GM19238 (cell line): Measurements from ENCODE around the gene AADACL4.
"Not testable (repeated sequence)": the region's sequence is repeated elsewhere in the genome, so short reads cannot be mapped to it uniquely, and the experiment has no call there.

Experiments
- DNase-seq: peaks from one replicate; pipeline ENCODE4 v3.0.0; 2011; ENCODE audit warnings: low spot score; ENCODE audit not compliant: insufficient read length

Gene AADACL4

DNA sequence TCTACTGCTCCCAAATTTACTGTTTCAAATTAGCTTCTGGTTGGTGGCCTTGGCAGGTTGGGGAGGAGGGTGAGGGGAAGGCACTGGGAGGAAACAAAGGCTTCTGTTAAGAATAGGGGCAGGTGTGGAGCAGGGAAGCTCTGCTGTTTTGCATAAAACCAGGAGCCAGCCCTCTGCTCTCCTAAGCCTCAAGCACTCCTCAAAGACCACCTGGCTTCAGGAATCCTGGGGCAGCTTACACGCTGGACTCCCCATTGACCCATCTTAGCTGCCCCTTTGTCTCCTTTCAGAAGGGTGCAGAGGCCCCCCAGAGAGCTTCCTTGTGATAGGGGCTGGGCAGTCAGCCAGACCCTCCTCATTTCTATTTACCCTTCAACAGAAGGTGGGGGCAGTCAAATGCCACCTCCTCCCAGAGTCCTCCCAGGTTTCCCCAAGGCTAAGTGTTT is 14.4 kb upstream of the AADACL4 start:
- DNase-seq = no peak

GRCh38 chr1:12629985-12630760 is 13.7 kb upstream of the AADACL4 start:
- no peak for DNase-seq

DNA sequence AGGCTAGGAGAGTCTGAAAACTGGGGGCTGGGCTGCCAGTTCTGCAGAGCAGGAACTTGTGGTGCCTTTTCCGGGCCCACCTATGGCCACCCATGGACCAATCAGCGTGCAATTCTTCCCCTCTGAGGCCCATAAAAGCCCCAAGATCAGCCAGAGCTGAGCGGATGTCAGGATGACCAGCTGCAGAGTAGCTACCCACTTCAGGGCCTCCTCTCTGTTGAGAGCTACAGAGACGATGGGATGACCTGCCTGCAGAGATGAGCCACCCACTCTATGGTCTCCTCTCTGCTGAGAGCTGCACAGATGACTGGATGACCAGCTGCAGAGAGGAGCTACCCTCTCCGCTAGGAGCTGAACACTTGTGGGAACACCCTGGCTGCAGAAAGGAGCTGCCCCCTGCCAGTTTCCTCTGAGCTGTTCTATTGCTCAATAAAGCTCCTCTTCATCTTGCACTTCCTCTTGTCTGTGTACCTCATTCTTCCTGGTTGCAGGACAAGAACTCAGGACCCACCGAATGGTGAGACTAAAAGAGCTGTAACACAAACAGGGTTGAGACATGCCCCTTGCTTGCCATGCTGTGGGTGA is 12.8 kb upstream of the AADACL4 start:
- DNase-seq = no peak

- no peak for DNase-seq
Measured at GRCh38 chr1:12631571-12631970, 12.3 kb upstream of the AADACL4 start.

GRCh38 chr1:12634156-12634555 is 9.7 kb upstream of the AADACL4 start:
- no peak for DNase-seq

GRCh38 chr1:12634696-12635202 is 9.1 kb upstream of the AADACL4 start:
- no peak for DNase-seq

GRCh38 chr1:12636098-12636950 is 7.6 kb upstream of the AADACL4 start:
- no peak for DNase-seq

- DNase-seq = no peak
Measured at GRCh38 chr1:12637693-12638092, 6.2 kb upstream of the AADACL4 start.

DNA sequence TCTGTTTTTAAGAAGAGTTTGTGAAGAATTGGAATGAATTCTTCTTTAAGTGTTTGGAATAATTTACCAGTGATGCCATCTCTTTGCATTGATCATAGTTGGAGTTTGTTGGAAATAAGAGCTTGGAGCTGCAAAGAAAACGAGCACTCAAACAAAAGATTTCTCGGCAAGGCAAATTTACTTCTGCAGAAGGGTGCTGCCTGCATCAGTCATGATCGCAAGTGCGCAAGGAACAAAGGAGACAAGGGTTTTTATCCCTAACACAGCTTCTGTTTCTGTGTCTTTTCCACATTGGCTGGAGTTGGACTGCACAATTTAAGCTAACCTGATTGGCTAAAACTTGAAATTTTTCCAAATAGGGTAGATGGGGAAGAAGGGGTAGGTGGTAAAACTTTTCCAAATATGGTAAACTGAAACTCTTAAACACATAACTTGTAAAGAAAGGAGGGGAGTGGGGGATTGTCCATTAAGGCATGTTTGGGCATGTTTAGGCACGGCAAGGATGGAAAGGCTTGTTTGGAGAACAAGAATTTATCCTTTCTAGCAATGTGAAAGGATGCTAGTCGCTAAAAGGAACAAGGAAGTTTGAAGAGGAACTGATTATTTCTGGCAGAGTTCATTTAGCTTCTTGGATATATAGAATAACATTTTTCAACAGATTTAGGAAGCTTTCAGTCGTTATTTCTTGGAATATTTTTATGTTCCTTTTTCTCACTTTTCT is 3.5 kb upstream of the AADACL4 start:
- no peak for DNase-seq

- no peak for DNase-seq
Measured at GRCh38 chr1:12640958-12641272, 3.0 kb upstream of the AADACL4 start.

- DNase-seq = no peak
Measured at GRCh38 chr1:12643079-12643478, 806 bp upstream of the AADACL4 start.

- DNase-seq = no peak
Measured at GRCh38 chr1:12644237-12644636, 352 bp downstream of the AADACL4 start.

DNA sequence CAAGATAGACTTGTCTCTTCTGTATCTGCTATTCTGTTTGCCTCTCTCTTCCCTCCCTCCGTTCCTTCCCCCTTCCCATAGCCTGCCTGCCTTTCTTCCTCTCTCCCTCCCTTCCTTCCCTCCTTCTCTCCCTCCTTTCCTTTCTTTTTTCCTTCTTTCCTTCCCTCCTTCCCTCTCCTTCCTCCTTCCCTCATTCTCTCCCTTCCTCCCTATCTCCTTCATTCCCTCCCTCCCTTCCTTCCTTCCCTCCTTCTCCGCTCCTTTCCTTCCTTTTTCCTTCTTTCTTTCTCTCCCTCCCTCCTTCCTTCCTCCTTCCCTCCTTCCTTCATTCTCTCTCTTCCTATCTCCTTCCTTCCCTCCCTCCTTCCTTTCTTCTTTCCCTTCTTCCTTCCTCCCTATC is 944 bp downstream of the AADACL4 start:
- DNase-seq = no peak

- not testable (repeated sequence) for DNase-seq
Measured at GRCh38 chr1:12645401-12645800, 1.5 kb downstream of the AADACL4 start.

DNA sequence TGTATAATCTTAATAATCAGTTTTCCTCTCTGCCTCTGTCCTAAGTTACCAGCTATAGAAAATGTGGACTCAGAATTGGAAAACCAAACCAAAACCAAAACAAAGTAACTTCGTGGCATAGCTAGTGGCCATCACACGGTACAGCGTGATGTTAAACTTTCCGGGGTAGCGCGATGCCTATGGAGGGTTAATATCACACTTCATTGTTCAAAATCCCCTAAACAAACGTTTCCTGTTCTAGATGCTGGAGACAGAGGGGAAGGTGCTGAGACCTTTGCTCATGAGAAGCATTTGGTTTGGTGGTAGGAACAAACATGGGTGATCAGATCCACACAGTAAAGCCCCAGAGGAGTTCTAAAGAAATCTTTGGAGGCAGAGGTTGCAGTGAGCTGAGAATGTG is 4.9 kb downstream of the AADACL4 start:
- DNase-seq = no peak

DNA sequence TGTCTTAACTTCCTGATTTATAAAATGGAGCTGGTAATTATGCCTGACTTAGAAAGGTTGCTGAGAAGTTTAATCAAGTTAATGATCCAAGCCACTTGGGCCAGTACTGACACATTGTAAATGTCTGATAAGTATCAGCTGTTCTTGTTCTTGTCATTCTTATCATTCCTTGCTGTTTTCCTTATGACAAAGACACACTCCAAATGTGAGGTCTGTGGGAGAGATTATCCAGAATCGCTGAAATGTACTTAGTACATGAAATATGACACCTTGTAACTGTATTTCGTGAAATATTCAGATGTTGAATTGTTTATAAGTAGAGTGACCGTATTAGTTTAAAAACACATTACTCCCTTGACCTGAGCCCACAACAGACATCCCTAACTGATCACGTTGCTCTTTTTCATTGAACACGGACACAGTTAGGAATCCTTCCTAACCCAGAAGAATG is 6.1 kb downstream of the AADACL4 start:
- no peak for DNase-seq

GRCh38 chr1:12654004-12654567 is 10.2 kb downstream of the AADACL4 start:
- DNase-seq = no peak

- no peak for DNase-seq
Measured at GRCh38 chr1:12654657-12655056, 10.8 kb downstream of the AADACL4 start.

DNA sequence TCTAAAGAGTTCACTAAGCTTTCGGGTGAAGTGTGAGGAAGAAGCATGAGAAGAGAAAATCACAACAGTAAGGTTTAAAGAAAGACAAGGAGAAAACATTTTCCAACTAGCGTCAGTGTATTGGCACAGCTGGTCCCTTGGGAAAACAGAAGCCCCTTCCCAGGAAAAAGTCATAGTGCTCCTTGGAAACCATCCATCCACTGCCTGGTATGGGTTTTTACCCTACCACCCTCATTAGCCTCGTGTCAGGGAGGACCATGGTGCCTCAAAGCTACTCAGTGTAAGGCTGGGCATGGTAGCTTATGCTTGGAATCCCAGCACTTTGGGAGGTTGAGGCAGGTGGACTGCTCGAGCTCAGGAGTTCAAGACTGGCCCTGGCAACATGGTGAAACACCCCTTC is 12.7 kb downstream of the AADACL4 start:
- no peak for DNase-seq

DNA sequence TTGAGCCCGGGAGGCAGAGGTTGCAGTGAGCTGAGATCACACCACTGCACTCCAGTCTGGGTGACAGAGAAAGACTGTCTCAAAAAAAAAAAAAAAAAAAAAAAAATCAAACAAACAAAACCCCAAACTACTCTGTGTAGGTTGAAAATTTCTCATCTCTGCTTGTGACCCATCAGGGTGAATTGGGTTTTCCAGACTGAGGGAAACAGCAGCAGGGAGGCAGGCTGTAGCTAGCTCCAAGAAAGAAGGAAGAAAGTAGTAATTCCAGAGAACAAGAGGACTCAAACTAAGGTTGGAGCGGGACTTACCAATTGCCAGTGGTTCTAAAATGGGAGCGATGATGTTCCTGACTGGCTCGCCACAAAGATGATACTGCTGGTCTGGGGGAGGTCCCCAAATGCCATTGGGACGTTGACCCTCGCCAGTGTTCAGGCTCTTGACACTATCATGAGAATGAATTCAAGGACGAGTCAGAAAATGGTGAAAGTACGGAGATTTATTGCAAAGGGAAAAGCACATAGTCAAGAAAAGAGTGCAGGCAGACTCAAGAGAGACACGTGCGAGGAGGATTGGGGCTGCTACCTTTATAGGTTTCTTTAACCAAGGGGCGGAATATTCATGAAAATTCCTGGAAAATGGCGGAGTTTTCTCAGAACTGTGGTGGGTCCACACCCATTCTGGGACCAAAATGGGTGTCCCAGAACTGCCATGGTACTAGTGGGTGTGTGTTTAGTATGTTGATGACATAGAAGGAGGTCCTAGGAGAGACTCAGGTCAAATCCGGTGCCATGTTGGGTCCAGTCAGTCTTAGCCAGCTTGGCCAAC is 13.4 kb downstream of the AADACL4 start:
- DNase-seq = no peak
